T-helper 2 cell treated with Interferon-gamma antibody and Interleukin-4, amounts not matched to agents 5 μg/mL and 100 μg/mL, for 36 hours (primary cell): ENCODE results near the gene IL18BP.

Experiments used
- DNase-seq: peaks from one replicate; pipeline ENCODE4 v3.0.0; 2021; ENCODE audit warnings: low spot score
- H3K27ac Mint-ChIP-seq: one replicate; pipeline ENCODE4 v1.8.0; 2021; ENCODE audit warnings: mild to moderate bottlenecking, mixed read lengths
- H3K27me3 Mint-ChIP-seq: one replicate; pipeline ENCODE4 v1.8.0; 2021; ENCODE audit warnings: low read depth, mixed read lengths
- H3K36me3 Mint-ChIP-seq: one replicate; pipeline ENCODE4 v1.8.0; 2021; ENCODE audit warnings: low read depth, mixed read lengths
- H3K4me1 Mint-ChIP-seq: one replicate; pipeline ENCODE4 v1.8.0; 2021; ENCODE audit warnings: low read depth, mixed read lengths
- H3K4me3 Mint-ChIP-seq: one replicate; pipeline ENCODE4 v1.8.0; 2022; ENCODE audit warnings: mild to moderate bottlenecking, moderate library complexity, mixed read lengths
- H3K9me3 Mint-ChIP-seq: one replicate; pipeline ENCODE4 v1.8.0; 2021; ENCODE audit warnings: mixed read lengths

The IL18BP gene

GRCh38 chr11:72001285-72001684, 2.6 kb downstream of the IL18BP start:
- H3K27me3 Mint-ChIP-seq = no peaks in the 10 kb centered on the region
- no peak overlapping the region for H3K4me3 Mint-ChIP-seq
- H3K36me3 Mint-ChIP-seq = peaks cover 44% of the 10 kb centered on the region
- H3K27ac Mint-ChIP-seq = no peak overlapping the region
- H3K9me3 Mint-ChIP-seq = no peaks in the 10 kb centered on the region
- DNase-seq = no peak
- peaks cover 18% of the 10 kb centered on the region for H3K4me1 Mint-ChIP-seq

GRCh38 chr11:72001834-72002591, 3.3 kb downstream of the IL18BP start:
- H3K36me3 Mint-ChIP-seq = peaks cover 44% of the 10 kb centered on the region
- no peak overlapping the region for H3K4me3 Mint-ChIP-seq
- DNase-seq = no peak

GRCh38 chr11:72002841-72003775, 4.4 kb downstream of the IL18BP start:
- peaks cover 16% of the 10 kb centered on the region for H3K4me1 Mint-ChIP-seq
- no peaks in the 10 kb centered on the region for H3K9me3 Mint-ChIP-seq
- H3K27me3 Mint-ChIP-seq = no peaks in the 10 kb centered on the region
- peaks cover 49% of the 10 kb centered on the region for H3K36me3 Mint-ChIP-seq
- DNase-seq = no peak
- H3K27ac Mint-ChIP-seq = no peak overlapping the region
- no peak overlapping the region for H3K4me3 Mint-ChIP-seq

More at GRCh38 chr11:72001834-72002591, 3.3 kb downstream of the IL18BP start:
- H3K9me3 Mint-ChIP-seq = no peaks in the 10 kb centered on the region
- peak overlapping the region; percentile 13 for H3K27ac Mint-ChIP-seq
- H3K27me3 Mint-ChIP-seq = no peaks in the 10 kb centered on the region
- peaks cover 18% of the 10 kb centered on the region for H3K4me1 Mint-ChIP-seq

GRCh38 chr11:72003776-72004171, 5.1 kb downstream of the IL18BP start:
- Mint-ChIP-seq H3K4me1 (peaks cover 10% of the 10 kb centered on the region), H3K27me3 (no peaks in the 10 kb centered on the region), H3K4me3 (no peak overlapping the region), H3K36me3 (peaks cover 50% of the 10 kb centered on the region), H3K9me3 (no peaks in the 10 kb centered on the region), H3K27ac (no peak overlapping the region)
- no peak for DNase-seq

- no peaks in the 10 kb centered on the region for H3K4me1 Mint-ChIP-seq
- no peak overlapping the region for H3K4me3 Mint-ChIP-seq
- H3K36me3 Mint-ChIP-seq = peaks cover 45% of the 10 kb centered on the region
- no peaks in the 10 kb centered on the region for H3K27me3 Mint-ChIP-seq
- DNase-seq = no peak
- H3K9me3 Mint-ChIP-seq = no peaks in the 10 kb centered on the region
- H3K27ac Mint-ChIP-seq = peak overlapping the region; percentile 31
Measured at GRCh38 chr11:72004515-72005346, 6.0 kb downstream of the IL18BP start.

GRCh38 chr11:72005347-72006260, 6.9 kb downstream of the IL18BP start:
- no peak for DNase-seq
- H3K4me1 Mint-ChIP-seq = no peaks in the 10 kb centered on the region
- no peaks in the 10 kb centered on the region for H3K27me3 Mint-ChIP-seq
- no peak overlapping the region for H3K4me3 Mint-ChIP-seq
- no peaks in the 10 kb centered on the region for H3K9me3 Mint-ChIP-seq
- peaks cover 49% of the 10 kb centered on the region for H3K36me3 Mint-ChIP-seq
- H3K27ac Mint-ChIP-seq = no peak overlapping the region

GRCh38 chr11:72006309-72007088, 7.8 kb downstream of the IL18BP start:
- no peak for DNase-seq
- Mint-ChIP-seq H3K4me1 (no peaks in the 10 kb centered on the region), H3K9me3 (no peaks in the 10 kb centered on the region), H3K36me3 (peaks cover 49% of the 10 kb centered on the region), H3K27me3 (no peaks in the 10 kb centered on the region), H3K4me3 (no peak overlapping the region), H3K27ac (no peak overlapping the region)

- H3K4me3 Mint-ChIP-seq = no peak overlapping the region
- DNase-seq = no peak
- H3K9me3 Mint-ChIP-seq = no peaks in the 10 kb centered on the region
- no peaks in the 10 kb centered on the region for H3K4me1 Mint-ChIP-seq
- peaks cover 50% of the 10 kb centered on the region for H3K36me3 Mint-ChIP-seq
- H3K27me3 Mint-ChIP-seq = no peaks in the 10 kb centered on the region
- no peak overlapping the region for H3K27ac Mint-ChIP-seq
Measured at GRCh38 chr11:72007089-72007476, 8.4 kb downstream of the IL18BP start.

GRCh38 chr11:72007587-72007986, 8.9 kb downstream of the IL18BP start:
- H3K4me1 Mint-ChIP-seq = no peaks in the 10 kb centered on the region
- no peak for DNase-seq
- no peaks in the 10 kb centered on the region for H3K27me3 Mint-ChIP-seq
- H3K36me3 Mint-ChIP-seq = peaks cover 48% of the 10 kb centered on the region
- H3K4me3 Mint-ChIP-seq = no peak overlapping the region
- H3K9me3 Mint-ChIP-seq = no peaks in the 10 kb centered on the region
- H3K27ac Mint-ChIP-seq = no peak overlapping the region

GRCh38 chr11:72008728-72009127, 10.0 kb downstream of the IL18BP start:
- Mint-ChIP-seq H3K27me3 (no peaks in the 10 kb centered on the region), H3K36me3 (peaks cover 48% of the 10 kb centered on the region), H3K4me1 (no peaks in the 10 kb centered on the region), H3K4me3 (no peak overlapping the region), H3K27ac (no peak overlapping the region), H3K9me3 (no peaks in the 10 kb centered on the region)
- DNase-seq = no peak

- H3K27me3 Mint-ChIP-seq = no peaks in the 10 kb centered on the region
- H3K9me3 Mint-ChIP-seq = no peaks in the 10 kb centered on the region
- DNase-seq = no peak
- no peak overlapping the region for H3K4me3 Mint-ChIP-seq
- no peak overlapping the region for H3K27ac Mint-ChIP-seq
- H3K36me3 Mint-ChIP-seq = peaks cover 49% of the 10 kb centered on the region
- H3K4me1 Mint-ChIP-seq = no peaks in the 10 kb centered on the region
Measured at GRCh38 chr11:72009156-72009555, 10.4 kb downstream of the IL18BP start.

GRCh38 chr11:72010529-72011233, 12.0 kb downstream of the IL18BP start:
- no peaks in the 10 kb centered on the region for H3K27me3 Mint-ChIP-seq
- no peaks in the 10 kb centered on the region for H3K4me1 Mint-ChIP-seq
- H3K9me3 Mint-ChIP-seq = no peaks in the 10 kb centered on the region
- H3K27ac Mint-ChIP-seq = peak overlapping the region; percentile 36
- no peak for DNase-seq
- no peak overlapping the region for H3K4me3 Mint-ChIP-seq
- peaks cover 59% of the 10 kb centered on the region for H3K36me3 Mint-ChIP-seq
